Central memory CD8-positive, alpha-beta T cell (primary cell): ENCODE measurements around the gene CPVL.

Experiments used
- ATAC-seq: fragments of 150-1000 bp; cut with Tn5 transposase; replicated peaks from 2 replicates; pipeline ENCODE4 v1.10.0; 2022; ENCODE audit warnings: mild to moderate bottlenecking, moderate FRiP score, moderate number of reproducible peaks; ENCODE audit not compliant: poor library complexity, severe bottlenecking; ENCODE audit errors: extremely low read depth
- DNase-seq, 2 donors: peaks; one replicate each; pipeline ENCODE4 v3.0.0; 2021; ENCODE audit warnings: low spot score in 2 of 2
- H3K27ac Mint-ChIP-seq: one replicate; pipeline ENCODE4 v1.8.0; 2022; ENCODE audit warnings: low read depth, mild to moderate bottlenecking, moderate library complexity, mixed read lengths
- H3K27me3 Mint-ChIP-seq: one replicate; pipeline ENCODE4 v1.8.0; 2022; ENCODE audit warnings: mixed read lengths
- H3K36me3 Mint-ChIP-seq: one replicate; pipeline ENCODE4 v1.8.0; 2022; ENCODE audit warnings: mild to moderate bottlenecking, moderate library complexity, mixed read lengths; ENCODE audit not compliant: insufficient read depth
- H3K4me1 Mint-ChIP-seq: one replicate; pipeline ENCODE4 v1.8.0; 2022; ENCODE audit warnings: mixed read lengths
- H3K4me3 Mint-ChIP-seq: one replicate; pipeline ENCODE4 v1.8.0; 2022; ENCODE audit warnings: mild to moderate bottlenecking, moderate library complexity, mixed read lengths
- H3K9me3 Mint-ChIP-seq: one replicate; pipeline ENCODE4 v1.8.0; 2022; ENCODE audit warnings: mixed read lengths

Gene CPVL

DNA sequence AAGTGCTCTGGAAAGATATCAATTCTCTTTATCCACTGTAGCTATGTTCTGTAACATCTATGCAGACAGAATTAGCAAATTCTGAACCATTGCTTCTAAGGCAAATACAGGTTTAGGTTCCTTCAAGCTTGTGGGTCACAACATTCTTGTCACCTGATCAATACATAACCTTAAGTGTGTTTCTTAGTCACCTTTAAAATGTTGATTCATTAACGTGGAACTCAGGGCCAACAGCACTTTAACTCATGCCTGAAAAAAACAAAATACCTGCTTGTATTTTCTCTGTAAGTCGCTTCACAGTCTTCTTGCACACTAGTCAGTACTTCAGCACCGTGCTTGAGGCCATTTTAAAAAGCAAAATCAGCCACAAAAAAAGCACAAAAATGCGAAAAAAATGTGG, 153.0 kb downstream of the CPVL start:
- Mint-ChIP-seq H3K4me1 (no peaks in the 10 kb centered on the region), H3K36me3 (no peaks in the 10 kb centered on the region), H3K9me3 (no peaks in the 10 kb centered on the region), H3K27ac (no peak overlapping the region), H3K27me3 (peaks cover 54% of the 10 kb centered on the region), H3K4me3 (no peak overlapping the region)
- ATAC-seq, result no peak
- DNase-seq, result no peak

DNA sequence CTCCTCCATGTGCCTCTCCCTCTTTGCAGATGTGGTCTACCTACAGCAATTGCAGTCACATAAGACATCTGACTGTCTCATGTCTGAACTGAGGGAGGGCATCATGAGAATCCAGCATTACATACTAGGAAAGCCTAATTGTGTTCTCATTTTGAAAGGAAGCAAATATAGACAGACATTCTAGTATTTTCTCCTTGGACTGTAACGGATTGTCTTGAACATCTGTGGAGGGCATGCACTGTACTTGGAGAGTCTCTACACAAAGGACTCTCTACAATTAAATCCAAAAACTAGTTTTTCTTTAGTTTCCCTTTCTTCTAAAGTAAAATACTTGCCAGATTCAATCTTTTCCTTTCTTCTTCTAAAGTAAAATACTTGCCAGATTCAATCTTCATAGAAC, 153.5 kb downstream of the CPVL start:
- no peak for ATAC-seq
- H3K27me3 Mint-ChIP-seq, result peaks cover 60% of the 10 kb centered on the region
- H3K27ac Mint-ChIP-seq, result no peak overlapping the region
- H3K4me3 Mint-ChIP-seq, result no peak overlapping the region
- no peak for DNase-seq
- no peaks in the 10 kb centered on the region for H3K9me3 Mint-ChIP-seq
- H3K4me1 Mint-ChIP-seq, result no peaks in the 10 kb centered on the region
- H3K36me3 Mint-ChIP-seq, result no peaks in the 10 kb centered on the region

DNA sequence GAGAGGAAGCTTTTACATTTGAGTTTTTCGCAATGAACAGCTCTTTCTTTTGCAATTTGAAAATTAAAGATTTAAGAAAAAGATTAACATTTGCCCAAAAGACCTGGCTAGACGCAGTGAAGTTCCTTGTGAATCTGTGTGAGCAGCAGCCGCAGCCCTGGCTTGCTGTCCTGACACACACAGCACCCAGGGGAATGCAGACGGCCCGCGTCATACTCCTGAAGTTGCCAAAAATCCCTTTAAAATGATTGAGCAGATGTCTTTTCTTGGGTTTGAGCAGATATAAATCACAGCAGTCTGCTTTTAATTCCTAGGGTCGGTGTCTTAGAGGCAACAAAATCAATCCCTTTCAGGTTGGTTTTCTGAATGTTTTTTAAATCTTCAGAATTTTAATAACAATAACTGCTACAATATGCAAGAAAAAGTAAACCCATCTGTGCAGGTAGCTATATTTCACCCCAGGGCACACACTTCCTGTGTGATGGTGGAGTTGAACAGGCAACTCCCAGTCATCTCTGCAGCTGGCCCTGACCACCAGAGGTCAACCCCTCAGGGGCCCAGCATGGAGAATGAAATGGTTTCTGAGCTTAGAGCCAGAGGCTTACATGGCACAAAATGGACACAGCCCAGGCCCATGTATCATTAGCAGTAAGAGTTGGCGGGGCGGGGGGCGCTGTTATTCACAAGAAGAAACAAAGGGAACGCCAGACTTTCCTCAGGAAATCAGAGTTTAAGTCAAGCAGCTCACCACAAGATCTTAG, 156.0 kb downstream of the CPVL start:
- Mint-ChIP-seq H3K27ac (no peak overlapping the region), H3K27me3 (peaks cover 61% of the 10 kb centered on the region), H3K36me3 (no peaks in the 10 kb centered on the region), H3K9me3 (no peaks in the 10 kb centered on the region), H3K4me1 (no peaks in the 10 kb centered on the region), H3K4me3 (no peak overlapping the region)
- ATAC-seq (no peak), DNase-seq (no peak)

DNA sequence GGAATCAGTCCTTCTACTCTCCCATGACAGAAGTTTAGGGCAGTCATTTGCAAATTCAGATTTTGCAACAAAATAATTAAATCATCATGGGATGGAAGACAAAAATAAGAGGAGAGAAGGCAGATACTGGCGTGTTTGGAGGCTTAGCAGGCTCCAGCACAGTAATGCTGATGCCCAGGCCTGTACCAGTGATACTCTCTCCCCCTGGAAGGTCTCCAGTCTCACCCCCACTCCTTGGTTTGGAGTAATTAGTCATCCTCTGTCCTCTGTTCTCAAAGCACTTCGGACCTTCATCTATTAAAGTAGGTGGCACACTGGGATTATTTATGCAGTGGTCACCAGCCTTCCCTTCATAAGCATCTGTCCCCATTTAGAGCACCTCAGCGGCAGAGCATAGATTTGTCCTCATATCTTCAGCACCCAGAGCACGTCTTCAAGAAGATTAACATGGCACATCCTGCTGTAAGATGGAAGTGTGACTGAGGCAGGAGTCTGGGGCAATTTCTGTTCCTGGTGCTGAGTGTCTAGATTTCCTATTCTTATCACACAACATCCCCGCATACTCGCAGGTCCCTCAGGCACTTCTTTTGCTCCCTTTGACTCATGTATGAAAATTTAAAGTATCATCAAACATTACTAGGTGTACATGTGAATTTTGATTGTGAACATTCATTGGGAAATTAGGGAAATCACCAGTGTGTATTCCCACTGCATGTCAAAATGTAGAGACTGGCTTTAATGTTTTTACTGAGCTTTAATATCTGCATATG, 156.9 kb downstream of the CPVL start:
- DNase-seq (no peak), ATAC-seq (no peak)
- Mint-ChIP-seq H3K4me1 (no peaks in the 10 kb centered on the region), H3K4me3 (no peak overlapping the region), H3K9me3 (no peaks in the 10 kb centered on the region), H3K27me3 (peaks cover 59% of the 10 kb centered on the region), H3K36me3 (no peaks in the 10 kb centered on the region), H3K27ac (no peak overlapping the region)

DNA sequence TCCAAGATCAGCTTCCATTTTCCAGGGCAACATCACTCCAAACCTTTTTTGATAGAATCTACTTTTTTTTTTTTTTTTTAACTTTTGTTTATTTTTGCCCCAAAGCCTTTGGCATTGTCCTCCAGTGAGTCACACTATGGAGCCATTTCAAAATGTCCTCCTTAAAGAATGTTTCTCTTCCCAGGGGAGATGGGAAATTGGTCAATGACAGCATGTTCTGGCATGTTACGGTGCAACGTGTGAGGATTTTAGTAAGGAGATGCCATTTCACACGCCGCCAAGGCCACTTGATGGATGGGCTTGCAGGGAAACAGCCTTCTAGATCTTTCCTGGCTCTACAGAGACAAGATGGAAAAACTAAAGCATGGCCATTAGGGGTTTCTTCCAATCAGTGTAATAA, 157.5 kb downstream of the CPVL start:
- H3K4me1 Mint-ChIP-seq, result no peaks in the 10 kb centered on the region
- no peaks in the 10 kb centered on the region for H3K36me3 Mint-ChIP-seq
- H3K4me3 Mint-ChIP-seq, result no peak overlapping the region
- H3K27me3 Mint-ChIP-seq, result peaks cover 61% of the 10 kb centered on the region
- DNase-seq, result no peak
- no peak overlapping the region for H3K27ac Mint-ChIP-seq
- no peaks in the 10 kb centered on the region for H3K9me3 Mint-ChIP-seq
- no peak for ATAC-seq

DNA sequence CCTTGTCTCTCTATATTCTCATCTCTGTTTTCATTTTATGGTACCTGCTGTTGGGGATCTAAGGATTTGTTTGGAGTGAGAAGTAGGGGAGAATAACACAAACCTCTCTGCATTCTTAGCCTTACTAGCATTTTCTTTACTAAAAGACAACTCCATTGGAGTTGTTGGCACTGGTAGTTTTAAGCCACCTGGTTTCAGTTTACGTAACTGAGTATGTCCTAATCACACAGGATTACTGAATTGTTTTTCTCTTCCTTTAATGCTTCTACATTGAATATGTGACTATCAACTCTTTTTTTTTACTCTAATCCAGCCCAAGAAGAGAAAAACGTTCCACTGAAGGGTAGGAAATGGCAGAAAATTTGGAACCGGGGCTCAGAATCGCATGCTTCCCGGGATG, 158.2 kb downstream of the CPVL start:
- H3K9me3 Mint-ChIP-seq, result no peaks in the 10 kb centered on the region
- no peak for ATAC-seq
- no peaks in the 10 kb centered on the region for H3K36me3 Mint-ChIP-seq
- peaks cover 58% of the 10 kb centered on the region for H3K27me3 Mint-ChIP-seq
- no peak for DNase-seq
- no peak overlapping the region for H3K27ac Mint-ChIP-seq
- H3K4me1 Mint-ChIP-seq, result no peaks in the 10 kb centered on the region
- no peak overlapping the region for H3K4me3 Mint-ChIP-seq

DNA sequence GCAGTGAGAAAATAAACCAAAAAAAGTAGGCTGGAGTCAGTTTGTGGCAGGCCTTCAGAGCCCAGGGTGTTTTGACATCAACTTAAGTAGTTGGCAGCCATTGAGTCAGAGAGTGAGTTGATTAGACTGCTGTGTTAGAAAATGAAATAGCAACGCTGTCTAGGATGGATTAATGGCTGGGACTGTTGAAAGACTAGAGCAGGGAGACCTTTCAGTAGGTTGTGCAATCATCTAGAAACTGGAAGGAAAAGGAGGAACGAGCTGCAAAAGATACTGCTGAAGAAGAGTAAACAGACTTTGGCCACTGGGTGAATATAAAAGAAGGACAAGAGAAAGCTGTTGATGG, 159.6 kb downstream of the CPVL start:
- Mint-ChIP-seq H3K27ac (no peak overlapping the region), H3K4me3 (no peak overlapping the region), H3K36me3 (no peaks in the 10 kb centered on the region), H3K27me3 (peaks cover 51% of the 10 kb centered on the region), H3K9me3 (no peaks in the 10 kb centered on the region), H3K4me1 (no peaks in the 10 kb centered on the region)
- ATAC-seq (no peak), DNase-seq (no peak)

DNA sequence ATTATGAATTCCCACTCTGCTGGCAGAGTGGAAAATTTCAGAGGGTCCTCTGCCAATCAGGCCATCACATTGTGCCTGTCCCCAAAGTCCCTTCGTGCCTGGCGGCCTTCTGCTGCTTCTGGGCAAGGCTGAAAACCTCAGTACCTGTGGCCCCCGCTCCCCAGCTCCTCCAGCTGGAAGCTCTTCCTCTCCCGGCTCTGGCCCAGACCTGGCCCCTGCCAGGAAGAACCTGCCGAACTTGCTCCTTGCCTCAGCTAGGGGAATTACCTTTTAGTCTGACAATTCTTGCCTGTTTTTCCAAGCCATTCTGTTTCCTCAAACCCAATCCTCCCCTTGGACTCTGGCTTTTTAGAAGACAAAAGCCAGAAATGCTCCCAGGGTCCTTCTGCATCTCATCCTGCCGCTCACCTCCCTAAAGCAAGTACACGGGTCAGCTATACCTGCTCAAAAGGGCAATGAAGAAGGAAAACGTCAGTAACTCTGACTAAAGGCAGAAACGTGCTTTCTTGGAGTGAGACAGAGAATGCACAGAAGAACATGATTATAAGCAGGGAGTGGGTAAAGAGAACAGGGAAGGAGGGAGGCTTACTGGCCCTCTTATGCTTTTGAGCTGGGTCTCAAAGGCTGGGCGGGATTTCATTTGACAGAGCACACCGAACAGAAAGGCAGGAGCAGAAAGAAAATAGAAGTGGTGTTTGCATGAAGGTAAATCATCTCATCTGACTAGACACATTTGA, 160.1 kb downstream of the CPVL start:
- Mint-ChIP-seq H3K36me3 (no peaks in the 10 kb centered on the region), H3K27me3 (peaks cover 55% of the 10 kb centered on the region), H3K4me1 (no peaks in the 10 kb centered on the region), H3K9me3 (no peaks in the 10 kb centered on the region), H3K27ac (no peak overlapping the region), H3K4me3 (no peak overlapping the region)
- ATAC-seq (no peak), DNase-seq (no peak)

DNA sequence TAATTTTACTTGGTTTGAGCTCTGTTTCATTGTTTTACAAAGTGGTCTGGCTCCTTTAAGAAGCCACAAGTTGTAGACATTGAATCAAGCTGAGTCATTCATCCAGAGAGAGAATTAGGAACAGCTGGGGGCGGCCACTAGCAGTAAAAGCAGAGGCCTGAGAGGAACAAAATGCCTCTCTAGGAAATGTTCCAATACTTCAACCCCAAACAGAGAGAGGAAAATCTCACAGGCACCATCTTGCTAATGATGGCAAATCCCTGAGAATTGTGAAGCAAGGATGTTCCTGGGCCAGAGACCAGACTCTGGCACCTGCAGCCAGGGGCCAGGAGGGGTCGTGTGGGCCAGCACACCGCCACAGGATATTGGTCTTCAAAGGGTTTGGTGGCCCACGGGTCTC, 161.7 kb downstream of the CPVL start:
- H3K9me3 Mint-ChIP-seq, result no peaks in the 10 kb centered on the region
- H3K4me1 Mint-ChIP-seq, result no peaks in the 10 kb centered on the region
- DNase-seq (no peak), ATAC-seq (no peak)
- H3K27ac Mint-ChIP-seq, result no peak overlapping the region
- H3K4me3 Mint-ChIP-seq, result no peak overlapping the region
- no peaks in the 10 kb centered on the region for H3K36me3 Mint-ChIP-seq
- H3K27me3 Mint-ChIP-seq, result peaks cover 67% of the 10 kb centered on the region

DNA sequence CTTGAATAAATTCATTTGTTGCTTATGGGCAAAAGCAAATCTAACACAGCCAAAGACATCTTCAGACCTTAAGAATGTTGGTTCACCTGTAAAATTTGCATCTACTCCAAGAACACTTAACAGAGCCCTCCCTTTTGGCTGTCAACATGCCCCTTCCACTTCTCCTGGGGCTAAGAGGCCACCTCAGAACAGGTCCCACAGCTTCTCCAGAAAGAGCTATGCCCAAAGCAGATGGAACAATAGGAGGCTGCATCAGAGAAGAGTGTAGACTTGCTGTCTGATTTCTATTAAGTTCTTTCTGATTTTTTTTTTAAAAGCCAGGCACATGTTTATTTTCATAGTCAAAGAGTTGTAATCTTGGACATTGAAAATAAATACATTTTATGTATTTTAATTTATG, 162.1 kb downstream of the CPVL start:
- DNase-seq, result no peak
- no peaks in the 10 kb centered on the region for H3K4me1 Mint-ChIP-seq
- H3K4me3 Mint-ChIP-seq, result no peak overlapping the region
- peaks cover 67% of the 10 kb centered on the region for H3K27me3 Mint-ChIP-seq
- H3K36me3 Mint-ChIP-seq, result no peaks in the 10 kb centered on the region
- H3K9me3 Mint-ChIP-seq, result no peaks in the 10 kb centered on the region
- H3K27ac Mint-ChIP-seq, result no peak overlapping the region
- no peak for ATAC-seq

DNA sequence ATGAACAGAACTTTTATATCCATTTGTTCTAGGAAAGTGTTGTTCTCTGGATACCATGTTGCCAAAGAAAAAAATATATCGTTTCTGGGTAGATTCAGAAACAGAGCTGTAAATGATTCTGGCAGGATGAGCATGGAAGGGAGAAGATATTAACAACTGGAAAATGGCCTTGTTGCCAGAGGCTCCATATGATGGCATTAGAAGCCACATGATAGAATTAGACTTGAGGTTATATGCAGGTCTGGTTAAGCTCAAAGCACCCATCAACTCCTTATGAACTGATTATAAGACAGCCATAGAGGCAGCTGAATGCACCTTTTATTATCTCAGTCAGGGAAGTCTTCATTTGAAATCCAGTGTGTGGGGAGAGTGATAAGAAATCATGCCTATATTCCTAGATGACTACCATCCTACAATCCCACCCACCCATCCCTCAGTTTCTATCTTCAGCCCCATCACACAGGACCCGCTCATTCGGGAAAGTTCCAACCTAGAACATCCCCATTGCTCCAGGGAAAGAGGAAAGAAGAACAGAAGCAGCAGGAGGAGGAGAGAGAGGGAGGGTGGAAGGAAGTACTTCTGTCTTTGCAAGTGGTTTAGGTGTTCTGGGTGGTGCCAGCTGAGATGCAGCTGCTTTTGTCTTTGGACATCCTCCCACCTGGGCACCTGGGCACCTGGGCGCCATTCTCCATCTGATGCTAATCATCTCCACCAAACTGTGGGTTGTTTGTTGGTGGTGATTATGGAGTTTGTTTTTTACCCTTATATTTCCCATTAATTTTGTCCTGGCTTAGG, 162.7 kb downstream of the CPVL start:
- no peaks in the 10 kb centered on the region for H3K36me3 Mint-ChIP-seq
- no peak for DNase-seq
- no peaks in the 10 kb centered on the region for H3K9me3 Mint-ChIP-seq
- peaks cover 63% of the 10 kb centered on the region for H3K27me3 Mint-ChIP-seq
- H3K4me1 Mint-ChIP-seq, result no peaks in the 10 kb centered on the region
- H3K4me3 Mint-ChIP-seq, result no peak overlapping the region
- H3K27ac Mint-ChIP-seq, result no peak overlapping the region
- ATAC-seq, result no peak

DNA sequence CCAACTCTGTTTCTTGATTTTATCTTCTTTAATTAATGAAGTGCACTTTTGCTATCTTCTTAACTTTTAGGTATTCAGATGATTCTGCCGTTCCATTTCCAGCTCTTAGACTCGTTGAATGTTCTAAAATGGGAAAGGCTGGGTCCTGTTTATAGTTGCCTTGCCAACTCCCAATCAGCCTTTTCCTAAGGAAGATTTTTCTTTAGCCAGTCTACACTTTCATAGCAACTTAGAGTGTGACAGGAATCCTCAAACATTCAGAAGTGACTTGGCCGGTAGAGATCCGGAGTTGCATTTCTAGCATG, 165.2 kb downstream of the CPVL start:
- Mint-ChIP-seq H3K4me1 (no peaks in the 10 kb centered on the region), H3K27me3 (peaks cover 48% of the 10 kb centered on the region), H3K27ac (no peak overlapping the region), H3K9me3 (no peaks in the 10 kb centered on the region), H3K36me3 (no peaks in the 10 kb centered on the region), H3K4me3 (no peak overlapping the region)
- ATAC-seq (no peak), DNase-seq (no peak)
